Measurements from ENCODE around the gene TXNIP.

Gene TXNIP

DNA sequence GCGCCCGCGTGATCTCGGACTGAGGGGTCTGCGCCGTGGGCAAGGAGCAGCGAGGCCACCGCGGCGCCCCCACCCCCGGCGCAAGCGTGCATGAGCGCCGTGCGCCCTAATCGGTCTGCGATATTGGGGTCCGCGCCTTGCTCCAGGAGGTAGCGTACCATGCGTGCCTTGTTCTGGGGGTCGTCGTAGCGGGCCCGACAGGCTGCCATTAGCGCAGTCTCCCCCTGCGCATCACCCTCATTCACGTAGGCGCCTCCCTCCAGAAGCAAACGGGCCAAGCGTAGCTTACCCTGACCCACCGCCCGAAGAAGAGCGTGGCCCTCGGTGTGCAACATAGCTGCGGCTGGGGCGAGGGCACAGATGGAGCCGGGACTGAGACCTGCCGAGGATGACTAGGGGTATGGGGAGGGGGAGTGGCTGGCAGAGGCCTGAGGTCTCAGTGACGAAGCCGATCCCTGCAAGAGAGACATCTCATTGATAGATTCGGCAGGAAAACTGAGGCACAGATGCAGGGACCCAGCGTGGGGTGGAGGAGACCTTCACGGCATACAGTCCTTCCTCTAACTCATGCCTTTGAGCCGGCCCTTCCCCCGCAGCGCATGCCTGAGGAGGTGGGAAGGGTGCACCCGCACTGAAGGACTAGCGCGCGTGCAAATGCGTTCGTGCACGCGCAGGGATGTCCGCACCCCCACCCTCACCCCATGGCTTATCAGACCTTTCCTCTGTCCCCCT, 34.8 kb downstream of the TXNIP start:
- DNase-seq = peak; percentile 68 to 77

- DNase-seq = no peak
These were observed 35.3 kb downstream of the TXNIP start for GRCh38 chr1:145961109-145961424.

- DNase-seq = peak; percentile 55 to 63
These were observed 35.8 kb downstream of the TXNIP start for GRCh38 chr1:145960468-145961108.

- DNase-seq = no peak
These were observed 36.4 kb downstream of the TXNIP start for GRCh38 chr1:145959957-145960467.

- no peak for DNase-seq
These were observed 37.0 kb downstream of the TXNIP start for GRCh38 chr1:145959333-145959732.

GRCh38 chr1:145958734-145959133, 37.6 kb downstream of the TXNIP start:
- no peak for DNase-seq

- DNase-seq = peak; percentile 95
These were observed 38.7 kb downstream of the TXNIP start, which contains the start of gene LIX1L for GRCh38 chr1:145957443-145958319. Gene LIX1L (minus strand): TSS chr1:145958017. CDS start chr1:145957927, 90 bp downstream.

DNA sequence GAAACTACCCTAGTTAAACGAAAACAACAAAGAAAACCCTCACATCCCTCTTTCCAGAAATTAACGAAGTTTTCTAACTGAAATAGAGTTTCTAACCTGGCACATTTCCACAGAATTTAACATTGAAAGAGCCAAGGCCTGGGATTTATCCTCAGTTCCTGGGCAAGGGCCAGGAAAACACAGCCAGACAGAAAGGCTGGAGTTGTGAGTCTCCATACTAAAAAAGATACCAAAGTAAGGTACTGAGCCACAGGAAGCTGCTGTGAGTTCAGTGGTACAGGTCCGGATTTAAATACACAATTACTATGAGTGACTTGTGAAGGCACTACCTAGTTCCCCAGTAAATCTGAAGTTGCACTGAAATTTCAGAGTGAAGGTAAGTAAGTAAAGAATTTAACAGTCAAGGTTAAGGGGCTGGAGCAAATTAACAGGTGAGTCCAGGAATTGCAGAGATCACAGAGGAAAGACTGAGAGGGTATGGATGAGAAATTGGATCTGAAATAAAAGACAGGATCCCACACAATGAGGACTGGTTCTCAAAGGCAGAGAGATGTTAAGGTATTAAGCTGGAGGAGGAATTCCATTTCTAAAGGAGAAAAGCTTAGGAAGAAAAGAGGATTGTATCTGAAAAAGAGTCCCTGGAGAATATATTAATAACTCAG, 39.5 kb downstream of the TXNIP start:
- DNase-seq = no peak

DNA sequence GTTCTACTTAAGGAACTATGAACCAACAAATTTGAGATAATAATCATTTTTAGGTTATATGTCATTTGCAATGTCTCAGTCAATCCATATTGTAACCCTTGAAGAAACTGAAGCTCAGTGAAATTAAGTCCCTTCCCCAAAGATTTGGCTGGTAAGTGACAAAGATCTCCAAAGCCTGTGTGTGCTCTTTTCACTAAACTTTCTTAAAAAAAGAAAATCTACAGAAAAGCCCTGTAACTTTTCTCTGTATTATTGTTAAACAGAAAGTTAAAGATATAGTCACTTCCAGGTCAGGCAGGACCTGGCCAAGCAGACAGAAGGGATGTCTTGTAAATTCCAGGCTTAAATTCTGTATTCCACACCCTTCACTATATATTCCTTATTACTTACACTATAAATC, 40.0 kb downstream of the TXNIP start:
- DNase-seq = no peak

DNA sequence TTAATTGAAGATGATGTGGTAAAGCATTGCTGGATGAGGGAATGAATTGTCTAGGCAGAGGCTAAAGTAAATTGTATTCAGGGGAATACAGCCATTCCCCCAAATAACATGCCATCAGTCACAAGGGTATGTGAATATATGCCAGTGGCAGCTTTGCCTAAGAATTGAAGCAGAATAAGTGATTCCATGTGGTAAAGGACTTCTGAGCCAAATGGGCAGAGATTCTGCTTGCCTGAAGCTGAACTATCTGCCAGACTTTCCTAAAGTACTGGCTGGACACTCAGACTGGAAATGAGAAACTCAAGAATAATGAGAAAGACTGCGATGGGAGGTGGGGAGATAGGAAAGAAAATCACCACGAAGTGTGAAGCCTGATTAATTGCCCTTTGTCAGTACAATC, 40.9 kb downstream of the TXNIP start:
- no peak for DNase-seq

GRCh38 chr1:145953861-145954260, 42.5 kb downstream of the TXNIP start:
- no peak for DNase-seq

- no peak for DNase-seq
These were observed 43.5 kb downstream of the TXNIP start for GRCh38 chr1:145952903-145953302.

- DNase-seq = no peak
These were observed 44.9 kb downstream of the TXNIP start for GRCh38 chr1:145951526-145951925.

DNA sequence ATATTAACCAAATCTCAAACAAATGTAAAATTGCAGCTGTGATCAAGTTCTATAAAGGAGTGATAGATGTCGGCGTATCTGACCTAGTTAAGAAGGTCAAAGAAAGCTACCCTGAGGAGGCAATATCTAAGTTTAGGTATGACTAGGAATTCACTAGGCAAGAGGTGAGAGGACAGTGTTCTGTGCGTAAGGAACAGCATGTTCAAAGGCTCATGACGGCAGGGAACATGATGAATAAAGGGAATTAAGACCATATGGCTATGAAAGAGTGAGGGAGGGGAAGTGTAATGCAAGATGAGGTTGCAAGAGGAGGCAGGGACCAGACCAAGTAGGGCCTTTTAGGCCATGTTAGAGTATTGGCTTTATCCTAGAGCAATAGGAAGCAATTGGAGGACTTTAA, 47.2 kb downstream of the TXNIP start:
- no peak for DNase-seq

GRCh38 chr1:145947551-145947950, 48.8 kb downstream of the TXNIP start:
- DNase-seq = no peak

DNA sequence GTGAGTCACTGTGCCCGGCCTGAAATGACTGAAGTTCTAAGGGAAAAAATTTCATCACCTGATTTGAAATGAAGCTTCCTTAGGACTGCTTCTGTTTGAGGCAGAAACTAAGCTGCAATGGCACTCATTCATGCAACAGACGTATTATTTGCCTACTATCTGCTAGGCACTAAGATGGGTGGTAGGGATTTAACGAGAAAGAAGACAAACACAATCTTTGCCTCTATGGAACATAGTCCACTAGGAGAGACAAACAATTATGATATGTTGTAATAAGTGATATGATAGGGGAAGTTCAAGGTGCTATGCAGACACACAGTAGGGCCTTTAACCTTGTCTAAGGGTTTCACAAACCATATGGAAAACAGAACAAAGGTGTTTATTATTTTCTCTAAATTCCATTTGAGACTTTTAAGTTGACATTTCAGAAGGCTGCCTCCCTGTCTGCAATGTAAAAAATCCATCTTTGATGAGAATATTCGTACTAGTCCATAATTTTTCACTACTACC, 49.8 kb downstream of the TXNIP start:
- no peak for DNase-seq

GRCh38 chr1:145944532-145944931, 51.8 kb downstream of the TXNIP start:
- DNase-seq = no peak

DNA sequence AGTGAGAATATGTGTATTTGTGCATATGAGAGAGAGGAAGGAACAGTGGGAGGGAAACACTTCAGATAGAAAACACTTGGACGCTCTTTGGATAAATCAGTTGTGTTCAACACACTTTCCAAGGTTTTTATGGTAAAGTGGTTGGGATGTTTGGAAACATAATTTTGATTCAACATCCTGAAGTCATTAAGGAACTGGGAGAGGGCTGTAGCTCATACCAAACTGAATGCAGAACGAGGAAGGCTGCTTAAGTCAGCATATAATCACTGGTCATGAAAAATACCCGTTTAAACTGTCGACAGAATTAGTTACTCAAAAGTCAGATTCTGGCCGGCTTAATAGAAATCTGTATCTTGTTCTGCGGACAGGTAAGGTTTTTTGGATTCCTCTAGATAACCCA, 53.5 kb downstream of the TXNIP start:
- no peak for DNase-seq

Measured in stimulated activated CD4-positive, alpha-beta T cell treated with anti-CD3 and anti-CD28 coated beads, Interleukin-2, amount 100 ng/mL, for 24 hours (primary cell).